Tibial nerve (tissue), 3 donors: ENCODE measurements around the gene MBD3L5.

Source experiments
- CTCF ChIP-seq, 5 experiments: fragments of 200-600 bp in 3 of 5; fragments of 450-650 bp in 2 of 5; sonication (generic) in 3 of 5; IDR thresholded peaks; one replicate each; pipeline ENCODE4 v1.5.1; 2016 to 2019; ENCODE audit warnings: antibody characterized with exemption in 5 of 5, mild to moderate bottlenecking in 3 of 5, moderate library complexity in 2 of 5
- POLR2A ChIP-seq, 2 donors: fragments of 450-650 bp; IDR thresholded peaks; one replicate each; pipeline ENCODE4 v1.6.1; 2017; ENCODE audit warnings: antibody characterized with exemption in 2 of 2, mild to moderate bottlenecking in 2 of 2, moderate library complexity in 2 of 2

- no peak for TF ChIP-seq CTCF (IDR thresholded peaks at IDR 0.05)
- TF ChIP-seq POLR2A (IDR thresholded peaks at IDR 0.05), result no peak
These were observed 42.5 kb upstream of the MBD3L5 start for GRCh38 chr19:6987850-6988249.
